Endothelial cell (in vitro differentiated cells): Measurements from ENCODE around the gene NELFCD. TPM values are rescaled to one million over a fixed set of nuclear protein-coding genes. Genes with fewer than 3 reads are reported as not detected.

ENCODE experiments used
- DNase-seq: peaks from one replicate; pipeline ENCODE4 v3.0.0; 2021; ENCODE audit warnings: low spot score
- H3K27ac Mint-ChIP-seq: one replicate; pipeline ENCODE4 v1.8.0; 2021; ENCODE audit warnings: mixed read lengths, inconsistent platforms; ENCODE audit not compliant: unreplicated experiment
- H3K27me3 Mint-ChIP-seq: one replicate; pipeline ENCODE4 v1.8.0; 2021; ENCODE audit warnings: mild to moderate bottlenecking, moderate library complexity, mixed read lengths, inconsistent platforms; ENCODE audit not compliant: unreplicated experiment
- H3K36me3 Mint-ChIP-seq: one replicate; pipeline ENCODE4 v1.8.0; 2021; ENCODE audit warnings: mild to moderate bottlenecking, low read depth, mixed read lengths, inconsistent platforms; ENCODE audit not compliant: unreplicated experiment
- H3K4me1 Mint-ChIP-seq: one replicate; pipeline ENCODE4 v1.8.0; 2021; ENCODE audit warnings: mild to moderate bottlenecking, mixed read lengths, inconsistent platforms; ENCODE audit not compliant: unreplicated experiment
- H3K4me3 Mint-ChIP-seq: one replicate; pipeline ENCODE4 v1.8.0; 2021; ENCODE audit warnings: mild to moderate bottlenecking, mixed read lengths, inconsistent platforms; ENCODE audit not compliant: unreplicated experiment
- H3K9me3 Mint-ChIP-seq: one replicate; pipeline ENCODE4 v1.8.0; 2021; ENCODE audit warnings: mixed read lengths, inconsistent platforms; ENCODE audit not compliant: unreplicated experiment
- total RNA-seq: library from RNA; stranded (reverse); fragmentation: NEBNext Ultra II Directional; extraction: Animal tissue kit (Norgen Biotek cat#: 25700); gene quantifications from one replicate; pipeline ENCODE4 v1.2.1, GENCODE V29; 2021; ENCODE audit not compliant: unreplicated experiment
- TF ChIP-seq, protein P1 (sequence below): fragments of 200-600 bp; sonication (generic); IDR thresholded peaks from one replicate; pipeline ENCODE4 v1.5.0; 2021; ENCODE audit warnings: antibody characterized with exemption; ENCODE audit not compliant: unreplicated experiment

The NELFCD gene
- total RNA-seq, 1 donor from 2014 or later, result 68.7 TPM

DNA sequence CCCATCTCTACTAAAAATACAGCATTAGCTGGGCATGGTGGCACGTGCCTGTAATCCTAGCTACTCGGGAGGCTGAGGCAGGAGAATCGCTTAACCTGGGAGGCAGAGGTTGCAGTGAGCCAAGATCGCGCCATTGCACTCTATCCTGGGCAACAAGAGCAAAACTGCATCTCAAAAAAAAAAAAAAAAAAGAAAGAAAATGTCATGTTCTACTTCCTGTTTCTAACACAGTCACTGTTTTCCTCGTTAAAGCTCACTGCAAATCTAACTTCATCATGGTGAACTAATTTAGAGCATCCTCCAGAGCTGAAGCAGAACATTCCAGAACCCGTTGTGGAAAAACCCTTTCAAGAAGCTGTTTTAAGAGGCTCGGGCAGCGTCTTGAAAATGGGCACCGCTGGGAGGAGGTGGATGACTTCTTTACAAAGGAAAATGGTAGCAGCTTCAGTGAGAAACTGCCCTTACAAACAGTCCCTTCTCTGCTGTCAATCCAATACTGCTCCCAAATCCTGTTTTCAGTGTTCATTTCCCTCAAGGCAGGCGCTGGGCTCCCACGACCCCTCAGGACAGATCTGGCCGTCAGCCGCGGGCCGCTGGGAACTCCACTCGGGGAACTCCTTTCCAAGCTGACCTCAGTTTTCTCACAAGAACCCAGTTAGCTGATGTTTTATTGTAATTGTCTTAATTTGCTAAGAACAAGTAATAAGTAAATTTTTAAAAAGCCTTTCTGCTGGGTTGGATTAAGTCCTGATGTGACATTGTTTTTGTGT is 13.5 kb downstream of the NELFCD start:
- DNase-seq, result no peak
- Mint-ChIP-seq H3K4me3 (no peak overlapping the region), H3K36me3 (peaks cover 43% of the 10 kb centered on the region), H3K4me1 (no peaks in the 10 kb centered on the region), H3K27ac (no peak overlapping the region), H3K9me3 (no peaks in the 10 kb centered on the region), H3K27me3 (peaks cover 2% of the 10 kb centered on the region)
- TF ChIP-seq, protein P1, sequence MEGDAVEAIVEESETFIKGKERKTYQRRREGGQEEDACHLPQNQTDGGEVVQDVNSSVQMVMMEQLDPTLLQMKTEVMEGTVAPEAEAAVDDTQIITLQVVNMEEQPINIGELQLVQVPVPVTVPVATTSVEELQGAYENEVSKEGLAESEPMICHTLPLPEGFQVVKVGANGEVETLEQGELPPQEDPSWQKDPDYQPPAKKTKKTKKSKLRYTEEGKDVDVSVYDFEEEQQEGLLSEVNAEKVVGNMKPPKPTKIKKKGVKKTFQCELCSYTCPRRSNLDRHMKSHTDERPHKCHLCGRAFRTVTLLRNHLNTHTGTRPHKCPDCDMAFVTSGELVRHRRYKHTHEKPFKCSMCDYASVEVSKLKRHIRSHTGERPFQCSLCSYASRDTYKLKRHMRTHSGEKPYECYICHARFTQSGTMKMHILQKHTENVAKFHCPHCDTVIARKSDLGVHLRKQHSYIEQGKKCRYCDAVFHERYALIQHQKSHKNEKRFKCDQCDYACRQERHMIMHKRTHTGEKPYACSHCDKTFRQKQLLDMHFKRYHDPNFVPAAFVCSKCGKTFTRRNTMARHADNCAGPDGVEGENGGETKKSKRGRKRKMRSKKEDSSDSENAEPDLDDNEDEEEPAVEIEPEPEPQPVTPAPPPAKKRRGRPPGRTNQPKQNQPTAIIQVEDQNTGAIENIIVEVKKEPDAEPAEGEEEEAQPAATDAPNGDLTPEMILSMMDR, result no peak

DNA sequence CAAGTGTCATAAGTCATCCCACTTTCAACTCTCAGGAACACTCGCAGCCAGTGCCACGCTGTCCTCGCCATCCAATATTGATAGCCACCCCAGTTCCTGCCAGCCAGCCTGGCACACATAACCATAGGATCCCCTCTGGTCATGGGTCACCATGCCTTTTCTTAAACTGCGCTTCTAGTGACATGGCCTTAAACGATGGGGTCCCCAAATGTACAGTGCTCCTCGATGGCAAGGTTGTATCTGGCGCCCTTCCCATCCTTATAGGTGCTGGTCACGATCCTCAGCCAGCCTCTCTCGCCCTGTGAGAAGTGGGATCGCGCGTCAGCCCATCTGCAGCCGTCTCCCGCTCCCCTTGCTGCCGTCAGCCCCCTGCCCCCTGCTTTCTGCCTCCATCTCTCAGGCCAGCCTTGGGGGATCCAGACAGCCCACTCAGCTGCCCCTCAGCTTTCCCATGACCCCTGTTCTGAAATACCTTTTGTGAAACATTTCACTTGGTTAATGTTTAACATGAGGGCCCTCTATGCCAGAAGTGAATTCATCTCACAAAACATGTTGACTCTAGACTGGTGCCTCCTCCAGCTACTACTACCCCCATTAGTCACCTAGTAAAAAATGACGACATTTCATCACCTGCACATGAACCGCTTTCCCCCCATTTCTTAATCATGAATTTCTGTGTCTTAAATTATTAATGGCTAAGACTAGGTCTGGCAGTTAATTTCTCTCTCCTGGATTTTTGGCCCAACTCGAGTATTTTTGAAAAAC is 14.6 kb downstream of the NELFCD start:
- H3K27me3 Mint-ChIP-seq, result peaks cover 2% of the 10 kb centered on the region
- H3K4me3 Mint-ChIP-seq, result peak overlapping the region; percentile 37
- H3K36me3 Mint-ChIP-seq, result peaks cover 42% of the 10 kb centered on the region
- no peak for DNase-seq
- no peaks in the 10 kb centered on the region for H3K4me1 Mint-ChIP-seq
- H3K27ac Mint-ChIP-seq, result peak overlapping the region; percentile 64
- H3K9me3 Mint-ChIP-seq, result no peaks in the 10 kb centered on the region
- TF ChIP-seq, protein P1, result no peak

DNA sequence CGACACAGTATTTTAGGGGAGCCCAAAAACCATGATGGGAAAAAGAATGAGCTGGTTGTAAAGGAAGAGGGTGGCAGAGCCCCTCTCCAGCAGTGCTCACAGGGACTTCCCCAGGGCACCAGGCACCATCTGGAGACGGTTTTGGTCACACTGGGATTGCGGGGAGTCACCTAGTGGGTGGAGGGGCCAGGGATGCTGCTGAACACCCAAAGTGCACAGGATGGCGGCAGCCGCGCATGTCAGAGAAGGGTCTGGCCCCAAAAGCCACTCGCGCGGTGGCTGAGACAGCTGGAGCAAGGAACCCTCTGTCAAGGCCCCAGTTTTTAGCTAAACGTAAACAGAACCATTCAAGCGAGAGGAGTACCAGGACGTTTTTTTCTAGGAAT is 15.2 kb downstream of the NELFCD start:
- Mint-ChIP-seq H3K4me1 (no peaks in the 10 kb centered on the region), H3K27me3 (peaks cover 2% of the 10 kb centered on the region), H3K9me3 (no peaks in the 10 kb centered on the region), H3K36me3 (peaks cover 43% of the 10 kb centered on the region), H3K4me3 (no peak overlapping the region), H3K27ac (peak overlapping the region; percentile 64)
- no peak for DNase-seq
- TF ChIP-seq, protein P1, result no peak

DNA sequence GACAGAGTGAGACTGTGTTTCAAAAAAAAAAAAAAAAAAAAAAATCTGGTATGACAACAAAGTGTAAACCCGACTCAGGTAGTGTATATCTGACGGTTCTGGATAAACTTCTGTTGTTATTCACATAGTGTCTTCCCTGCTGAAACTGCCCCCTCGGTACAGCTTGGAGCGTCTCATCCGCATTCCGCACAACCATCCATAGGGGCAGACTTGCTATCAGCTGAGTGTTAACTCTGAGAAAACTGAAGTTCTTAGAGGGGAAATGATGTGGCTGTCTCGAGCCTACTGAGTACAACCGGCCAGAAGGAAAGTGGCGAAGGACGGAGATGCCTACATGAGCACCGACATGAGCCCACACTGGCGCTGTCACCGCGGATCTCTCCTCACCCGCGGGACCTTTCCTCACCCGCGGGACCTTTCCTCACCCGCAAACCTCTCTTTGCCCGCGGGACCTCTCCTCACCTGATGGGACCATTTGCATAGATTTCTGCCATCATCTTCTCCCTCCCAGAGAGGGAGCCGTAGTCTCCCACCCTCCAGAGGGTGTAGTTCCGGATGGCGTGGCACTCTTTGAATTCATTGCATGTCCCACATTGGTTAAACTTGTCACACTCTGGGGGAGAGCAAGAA is 16.2 kb downstream of the NELFCD start:
- Mint-ChIP-seq H3K36me3 (peaks cover 42% of the 10 kb centered on the region), H3K27ac (peak overlapping the region; percentile 61)
- TF ChIP-seq, protein P1, result no peak

More for the DNA sequence above, 16.2 kb downstream of the NELFCD start:
- Mint-ChIP-seq H3K4me1 (no peaks in the 10 kb centered on the region), H3K4me3 (peak overlapping the region; percentile 34), H3K27me3 (peaks cover 4% of the 10 kb centered on the region), H3K9me3 (no peaks in the 10 kb centered on the region)
- DNase-seq, result no peak
